Ecto neural progenitor cell (in vitro differentiated cells): Measurements from ENCODE around the gene XAGE3.
"Not testable (repeated sequence)": the region's sequence is repeated elsewhere in the genome, so short reads cannot be mapped to it uniquely, and the experiment has no call there.

Source experiments
- DNase-seq: peaks from one replicate; pipeline ENCODE4 v3.0.0-alpha.2; 2018; ENCODE audit warnings: low spot score

XAGE3 gene, protein sequence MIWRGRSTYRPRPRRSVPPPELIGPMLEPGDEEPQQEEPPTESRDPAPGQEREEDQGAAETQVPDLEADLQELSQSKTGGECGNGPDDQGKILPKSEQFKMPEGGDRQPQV

GRCh38 chrX:52867610-52868348, at the start of gene XAGE3:
XAGE3 (minus strand) TSS chrX:52868083; CDS start chrX:52867133, 950 bp downstream.
- DNase-seq: no peak

DNA sequence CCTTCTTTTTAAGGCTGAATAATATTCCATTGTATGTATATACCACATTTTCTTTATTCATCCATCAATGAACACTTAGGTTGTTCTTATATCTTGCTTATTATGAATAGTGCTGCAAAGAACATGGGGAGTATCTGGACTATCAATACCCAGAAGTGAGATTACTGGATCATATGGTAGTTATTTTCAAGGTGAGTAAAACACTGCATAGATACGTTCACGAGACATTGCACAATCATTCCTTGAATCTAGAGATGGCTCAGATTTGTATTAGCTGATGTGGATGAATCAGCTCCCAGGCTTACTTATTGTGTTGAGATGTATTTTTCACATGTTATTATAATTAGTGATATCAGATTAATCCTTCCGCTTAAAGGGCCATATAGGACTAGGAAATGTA, 46.8 kb upstream of the XAGE3 start:
- DNase-seq: not testable (repeated sequence)

DNA sequence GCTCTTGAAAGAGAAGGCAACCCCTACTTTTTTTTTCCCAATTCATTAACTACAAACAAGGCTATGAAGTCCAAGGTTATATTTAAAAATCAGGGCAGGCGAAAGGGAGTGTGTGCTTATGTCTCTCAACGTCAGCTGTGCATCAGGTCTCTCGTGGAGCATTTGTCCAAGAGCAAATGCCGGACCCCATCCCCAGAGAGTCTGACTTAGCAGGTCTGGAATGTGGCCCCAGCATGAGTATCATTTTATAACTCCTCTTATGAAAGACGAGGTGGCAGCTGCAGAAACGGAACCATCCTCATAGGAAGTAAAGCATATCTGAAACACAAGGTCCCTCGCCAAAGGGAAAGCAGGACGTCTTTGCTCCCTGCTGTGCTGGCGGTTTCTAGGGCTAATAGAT, 45.8 kb upstream of the XAGE3 start:
- not testable (repeated sequence) for DNase-seq

- DNase-seq: not testable (repeated sequence)
These were observed 41.6 kb upstream of the XAGE3 start for GRCh38 chrX:52909313-52909969.

GRCh38 chrX:52907900-52908299, 40.0 kb upstream of the XAGE3 start:
- not testable (repeated sequence) for DNase-seq

DNA sequence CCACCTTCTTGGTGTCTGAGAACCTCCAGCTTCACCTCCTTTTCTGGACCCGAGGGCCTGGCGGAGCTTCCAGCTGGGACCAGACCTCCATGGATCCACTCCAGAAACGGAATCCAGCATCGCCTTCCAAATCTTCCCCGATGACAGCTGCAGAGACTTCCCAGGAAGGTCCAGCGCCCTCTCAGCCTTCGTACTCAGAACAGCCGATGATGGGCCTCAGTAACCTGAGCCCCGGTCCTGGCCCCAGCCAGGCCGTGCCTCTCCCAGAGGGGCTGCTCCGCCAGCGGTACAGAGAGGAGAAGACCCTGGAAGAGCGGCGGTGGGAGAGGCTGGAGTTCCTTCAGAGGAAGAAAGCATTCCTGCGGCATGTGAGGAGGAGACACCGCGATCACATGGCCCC, 39.3 kb upstream of the XAGE3 start:
- DNase-seq: not testable (repeated sequence)

- DNase-seq: not testable (repeated sequence)
These were observed 38.2 kb upstream of the XAGE3 start for GRCh38 chrX:52906072-52906471.

DNA sequence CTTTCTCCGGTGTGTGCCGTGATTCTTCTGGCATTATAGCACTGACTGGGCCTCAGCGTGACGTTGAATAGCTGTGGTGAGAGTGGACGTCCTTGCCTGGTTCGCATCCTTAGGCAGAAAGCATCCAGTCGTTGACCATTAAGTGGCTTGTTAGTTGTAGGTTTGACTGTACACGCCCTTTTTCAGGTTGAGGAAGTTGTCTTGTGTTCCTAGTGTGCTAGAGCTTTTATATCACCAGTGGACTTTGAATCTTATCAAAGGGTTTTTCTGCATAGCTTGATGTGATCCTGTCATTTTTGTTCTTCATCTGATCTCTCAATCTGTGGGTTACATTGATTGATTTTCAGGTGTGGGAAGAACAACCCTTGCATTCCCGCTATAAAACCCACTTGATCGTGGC, 37.6 kb upstream of the XAGE3 start:
- DNase-seq: not testable (repeated sequence)

DNA sequence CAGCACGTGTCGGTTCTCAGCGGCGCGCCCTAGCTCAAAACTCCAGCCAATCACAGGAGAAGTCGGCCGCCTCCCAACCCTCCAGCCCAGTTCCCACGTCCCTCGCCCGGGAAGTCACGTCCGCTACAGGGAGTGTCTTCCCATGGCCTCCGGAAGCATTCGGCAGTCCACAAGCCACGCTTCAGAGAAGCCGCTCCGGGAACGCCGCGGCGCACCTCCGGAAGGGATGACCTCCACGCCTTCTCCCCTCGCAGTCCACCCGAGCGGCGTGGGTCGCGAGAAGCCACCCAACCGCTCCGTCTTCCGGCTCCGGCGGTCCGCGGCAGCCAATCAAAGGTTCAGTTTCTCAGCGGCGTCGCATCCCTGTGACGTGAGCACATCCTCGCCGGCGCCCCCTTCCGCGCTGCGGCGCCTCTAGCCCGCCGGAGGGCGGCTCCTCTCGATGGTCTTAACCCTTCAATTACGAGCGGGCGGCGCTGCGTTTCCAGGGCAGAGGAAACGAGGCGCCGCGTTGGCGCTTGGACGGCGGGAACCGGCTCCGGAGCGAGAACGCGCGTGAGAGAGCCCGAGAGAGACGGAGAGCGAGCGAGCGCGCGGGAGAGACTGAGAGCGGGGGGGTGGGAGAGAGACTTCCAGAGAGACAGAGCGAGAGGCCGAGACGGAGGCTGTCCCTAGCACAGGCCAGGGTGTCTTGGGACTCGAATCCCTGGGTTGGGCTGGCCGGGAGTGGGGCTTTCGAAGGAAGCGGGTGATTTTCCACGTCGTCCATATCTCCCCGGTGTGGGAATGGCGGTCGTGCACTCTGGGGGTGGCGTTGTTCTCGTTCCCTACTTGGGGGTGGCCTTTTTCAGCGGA, 29.2 kb upstream of the XAGE3 start, which contains the start of gene FAM156B:
Gene FAM156B, plus strand, starts transcription at position 476 of the 855 bp plus-strand sequence. CDS start 9,896 bp downstream, outside the sequence.
- DNase-seq: not testable (repeated sequence)

DNA sequence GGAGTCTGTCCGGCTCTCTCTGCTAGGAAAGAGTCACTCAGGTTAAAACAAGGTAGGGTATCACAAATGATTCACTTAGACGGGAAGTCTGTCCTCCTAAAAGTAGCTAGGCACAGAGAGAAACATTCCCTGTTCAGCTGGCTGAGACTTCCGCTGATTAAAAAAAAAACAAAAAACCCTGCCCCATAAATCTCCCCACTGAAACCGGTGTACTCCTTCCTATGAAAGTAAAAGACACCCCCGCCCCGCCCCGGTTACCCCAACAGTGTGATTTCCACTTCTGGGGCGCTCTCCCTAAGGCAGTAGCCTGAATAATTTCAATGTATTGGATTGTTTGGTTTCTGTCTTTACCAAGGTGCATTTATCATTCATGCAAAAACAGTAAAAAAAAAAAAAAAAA, 28.6 kb upstream of the XAGE3 start:
- DNase-seq: not testable (repeated sequence)

GRCh38 chrX:52888090-52888489, 20.2 kb upstream of the XAGE3 start:
- DNase-seq: not testable (repeated sequence)

DNA sequence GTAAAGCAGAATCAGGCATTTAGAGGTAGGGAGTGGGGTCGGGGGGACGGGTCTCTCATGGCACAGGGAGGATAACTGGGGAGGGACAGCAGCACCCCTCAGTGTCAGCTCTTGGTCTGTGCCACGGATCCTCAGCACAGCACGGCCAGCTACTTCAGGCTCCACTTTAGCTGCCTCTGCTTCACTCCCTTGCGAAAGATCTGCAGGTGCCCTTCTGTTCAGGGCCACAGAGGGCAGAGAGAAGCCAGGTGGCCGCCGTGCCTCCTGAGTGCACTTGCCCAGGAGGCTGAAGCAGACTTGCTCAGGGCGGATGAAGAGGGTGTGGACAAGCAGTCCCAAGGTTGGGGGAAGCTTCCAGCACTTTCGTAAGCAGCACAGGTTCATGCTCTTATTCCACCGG, 19.6 kb upstream of the XAGE3 start:
- not testable (repeated sequence) for DNase-seq

GRCh38 chrX:52876386-52876785, 8.5 kb upstream of the XAGE3 start:
- not testable (repeated sequence) for DNase-seq

- not testable (repeated sequence) for DNase-seq
These were observed 7.6 kb upstream of the XAGE3 start for GRCh38 chrX:52875436-52875835.

- DNase-seq: no peak
These were observed 6.8 kb upstream of the XAGE3 start for GRCh38 chrX:52874661-52875060.

DNA sequence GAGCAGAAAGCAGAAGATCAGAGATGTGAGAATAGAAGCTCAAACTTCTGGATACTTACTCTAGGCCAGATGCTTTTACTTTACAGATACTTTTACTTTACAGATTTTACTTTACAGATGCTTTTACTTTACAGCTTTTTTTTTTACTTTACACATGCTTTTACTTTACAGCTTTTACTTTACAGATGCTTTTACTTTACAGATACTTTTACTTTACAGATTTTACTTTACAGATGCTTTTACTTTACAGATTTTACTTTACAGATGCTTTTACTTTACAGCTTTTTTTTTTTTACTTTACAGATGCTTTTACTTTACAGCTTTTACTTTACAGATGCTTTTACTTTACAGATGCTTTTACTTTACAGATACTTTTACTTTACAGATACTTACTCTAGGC, 5.9 kb upstream of the XAGE3 start:
- not testable (repeated sequence) for DNase-seq

GRCh38 chrX:52870046-52870445, 2.2 kb upstream of the XAGE3 start:
- no peak for DNase-seq

GRCh38 chrX:52865343-52865998, 2.4 kb downstream of the XAGE3 start:
- DNase-seq: no peak

GRCh38 chrX:52856991-52857525, 10.8 kb downstream of the XAGE3 start:
- DNase-seq: not testable (repeated sequence)

DNA sequence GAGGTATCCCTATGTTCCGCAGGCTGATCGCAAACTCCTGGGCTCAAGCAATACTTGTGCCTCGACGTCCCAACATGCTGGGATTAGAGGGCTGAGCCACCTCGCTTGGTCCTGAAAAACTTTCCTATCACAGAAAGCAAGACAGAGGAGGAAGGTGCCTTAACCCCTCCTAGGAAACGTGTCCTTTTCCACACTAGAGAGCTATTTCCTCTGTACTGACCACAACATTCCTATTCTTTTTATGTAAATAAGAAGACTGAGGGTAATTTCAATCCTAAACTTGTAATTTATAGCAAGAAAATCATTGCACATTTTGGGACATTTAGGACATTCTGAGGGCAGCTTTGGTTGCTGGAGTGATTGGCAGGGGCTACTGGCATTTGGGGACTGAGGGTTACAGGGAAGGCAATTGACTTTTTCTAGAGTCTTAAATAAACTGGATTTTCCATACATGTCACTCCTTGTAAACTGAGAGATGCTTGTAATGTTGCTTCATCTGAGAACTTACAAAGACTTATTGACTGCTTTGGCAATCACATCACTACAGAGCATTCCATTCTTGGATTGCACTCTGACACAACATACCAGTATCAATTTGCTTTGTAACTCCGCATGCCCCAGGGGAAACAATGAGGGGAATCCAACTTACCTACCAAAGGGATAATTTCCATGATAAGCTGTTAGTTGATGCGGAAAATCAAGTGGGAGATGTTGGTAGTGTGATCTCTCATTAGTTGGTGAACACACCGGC, 15.6 kb downstream of the XAGE3 start:
- no peak for DNase-seq

DNA sequence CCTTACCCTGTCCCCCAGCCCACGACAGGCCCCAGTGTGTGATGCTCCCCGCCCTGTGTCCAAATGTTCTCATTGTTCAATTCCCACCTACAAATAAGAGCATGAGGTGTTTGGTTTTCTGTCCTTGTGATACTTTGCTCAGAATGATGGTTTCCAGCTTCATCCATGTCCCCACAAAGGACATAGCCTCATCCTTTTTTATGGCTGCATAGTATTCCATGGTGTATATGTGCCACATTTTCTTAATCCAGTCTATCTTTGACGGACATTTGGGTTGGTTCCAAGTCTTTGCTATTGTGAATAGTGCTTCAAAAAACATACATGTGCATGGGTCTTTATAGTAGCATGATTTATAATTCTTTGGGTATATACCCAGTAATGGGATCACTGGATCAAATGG, 24.3 kb downstream of the XAGE3 start:
- not testable (repeated sequence) for DNase-seq
